ENCODE measurements around the gene CUX1.
"Not testable (repeated sequence)": the region's sequence is repeated elsewhere in the genome, so short reads cannot be mapped to it uniquely, and the experiment has no call there.

The CUX1 gene

GRCh38 chr7:101922631-101923601 is 105.5 kb downstream of the CUX1 start:
- no peak for DNase-seq

GRCh38 chr7:101923602-101923985 is 106.2 kb downstream of the CUX1 start:
- no peaks in the 10 kb centered on the region for H3K27me3 Mint-ChIP-seq
- no peak overlapping the region for H3K4me3 Mint-ChIP-seq
- H3K27ac Mint-ChIP-seq = peak overlapping the region; percentile 22

More at GRCh38 chr7:101922631-101923601, 105.5 kb downstream of the CUX1 start:
- Mint-ChIP-seq H3K9me3 (no peaks in the 10 kb centered on the region), H3K4me3 (no peak overlapping the region), H3K36me3 (ENCODE audit: low read depth) (peaks cover 26% of the 10 kb centered on the region), H3K27ac (no peak overlapping the region), H3K4me1 (ENCODE audit: low read depth) (peaks cover 17% of the 10 kb centered on the region), H3K27me3 (no peaks in the 10 kb centered on the region)

GRCh38 chr7:101924171-101924570 is 106.7 kb downstream of the CUX1 start:
- peaks cover 16% of the 10 kb centered on the region for H3K36me3 Mint-ChIP-seq (ENCODE audit: low read depth)
- no peaks in the 10 kb centered on the region for H3K9me3 Mint-ChIP-seq
- H3K27me3 Mint-ChIP-seq = no peaks in the 10 kb centered on the region
- H3K4me1 Mint-ChIP-seq (ENCODE audit: low read depth) = peaks cover 17% of the 10 kb centered on the region
- no peak for DNase-seq
- peak overlapping the region; percentile 22 for H3K27ac Mint-ChIP-seq
- no peak overlapping the region for H3K4me3 Mint-ChIP-seq

More at GRCh38 chr7:101923602-101923985, 106.2 kb downstream of the CUX1 start:
- no peak for DNase-seq
- Mint-ChIP-seq H3K36me3 (ENCODE audit: low read depth) (peaks cover 20% of the 10 kb centered on the region), H3K9me3 (no peaks in the 10 kb centered on the region), H3K4me1 (ENCODE audit: low read depth) (peaks cover 17% of the 10 kb centered on the region)

DNA sequence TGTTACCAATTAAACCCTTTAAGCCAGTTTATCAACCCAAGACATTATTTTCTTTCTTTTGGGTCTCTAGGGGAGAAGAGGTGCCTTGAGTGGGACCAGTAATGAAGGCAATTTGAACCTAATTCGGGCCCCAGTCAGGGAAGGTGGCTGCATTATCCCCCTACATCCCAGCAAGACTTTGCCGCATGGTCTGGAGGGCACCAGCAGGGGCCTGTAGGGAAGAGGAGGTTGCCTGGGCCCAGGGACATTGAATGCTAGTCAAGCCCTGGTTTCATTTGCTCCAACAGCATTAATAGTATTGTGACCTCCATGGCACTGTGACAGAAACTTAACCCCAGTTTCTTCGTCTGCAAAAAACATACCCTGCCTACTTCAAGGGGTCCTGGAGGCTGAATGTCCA is 108.8 kb downstream of the CUX1 start:
- Mint-ChIP-seq H3K27ac (no peak overlapping the region), H3K4me1 (ENCODE audit: low read depth) (peaks cover 17% of the 10 kb centered on the region), H3K9me3 (no peaks in the 10 kb centered on the region), H3K27me3 (no peaks in the 10 kb centered on the region), H3K36me3 (ENCODE audit: low read depth) (peaks cover 18% of the 10 kb centered on the region), H3K4me3 (no peak overlapping the region)
- DNase-seq = no peak

DNA sequence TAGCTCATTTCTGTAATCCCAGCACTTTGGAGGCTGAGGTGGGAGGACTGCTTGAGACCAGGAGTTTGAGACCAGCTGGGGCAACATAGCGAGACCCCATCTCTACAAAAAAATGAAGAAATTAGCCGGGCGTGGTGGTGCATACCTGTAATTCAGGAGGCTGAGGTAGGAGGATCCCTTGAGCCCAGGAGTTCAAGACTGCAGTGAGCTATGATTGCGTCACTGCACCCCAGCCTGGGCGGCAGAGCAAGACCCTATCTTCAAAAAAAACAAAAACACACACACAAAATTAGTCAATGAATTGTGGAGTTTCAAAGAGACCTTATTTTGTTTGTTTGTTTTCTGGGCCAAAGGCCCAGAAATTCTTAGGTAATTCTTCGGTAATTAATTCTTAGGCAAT is 110.0 kb downstream of the CUX1 start:
- no peak for DNase-seq
- Mint-ChIP-seq H3K27me3 (no peaks in the 10 kb centered on the region), H3K4me3 (no peak overlapping the region), H3K9me3 (no peaks in the 10 kb centered on the region), H3K36me3 (ENCODE audit: low read depth) (peaks cover 18% of the 10 kb centered on the region), H3K4me1 (ENCODE audit: low read depth) (peaks cover 17% of the 10 kb centered on the region), H3K27ac (no peak overlapping the region)

DNA sequence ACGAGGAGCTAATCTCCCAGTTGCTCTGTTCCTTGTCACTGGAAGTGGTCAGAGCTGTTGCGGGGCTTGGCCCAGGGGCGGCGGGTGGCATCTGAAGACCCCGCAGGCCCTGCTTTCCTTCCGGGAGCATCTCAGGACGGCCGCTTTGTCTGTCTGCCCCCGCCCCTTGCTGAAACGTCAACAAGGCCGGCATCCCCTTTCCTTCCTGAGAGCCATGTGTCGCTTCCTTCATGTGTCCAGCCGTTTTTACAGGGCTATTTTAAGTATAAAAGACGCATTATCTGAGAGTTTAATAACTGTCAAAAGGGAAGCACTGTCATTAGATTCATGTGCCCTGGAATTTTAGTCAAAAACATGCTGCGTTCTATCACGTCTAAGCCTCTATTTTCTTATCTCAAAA is 110.4 kb downstream of the CUX1 start:
- Mint-ChIP-seq H3K36me3 (ENCODE audit: low read depth) (peaks cover 18% of the 10 kb centered on the region), H3K4me1 (ENCODE audit: low read depth) (peaks cover 17% of the 10 kb centered on the region), H3K9me3 (no peaks in the 10 kb centered on the region), H3K4me3 (no peak overlapping the region), H3K27me3 (no peaks in the 10 kb centered on the region), H3K27ac (no peak overlapping the region)
- DNase-seq = no peak

GRCh38 chr7:101929256-101929655 is 111.8 kb downstream of the CUX1 start:
- Mint-ChIP-seq H3K4me1 (ENCODE audit: low read depth) (peaks cover 8% of the 10 kb centered on the region), H3K36me3 (ENCODE audit: low read depth) (peaks cover 12% of the 10 kb centered on the region), H3K9me3 (no peaks in the 10 kb centered on the region), H3K4me3 (no peak overlapping the region), H3K27ac (no peak overlapping the region), H3K27me3 (no peaks in the 10 kb centered on the region)
- DNase-seq = no peak

DNA sequence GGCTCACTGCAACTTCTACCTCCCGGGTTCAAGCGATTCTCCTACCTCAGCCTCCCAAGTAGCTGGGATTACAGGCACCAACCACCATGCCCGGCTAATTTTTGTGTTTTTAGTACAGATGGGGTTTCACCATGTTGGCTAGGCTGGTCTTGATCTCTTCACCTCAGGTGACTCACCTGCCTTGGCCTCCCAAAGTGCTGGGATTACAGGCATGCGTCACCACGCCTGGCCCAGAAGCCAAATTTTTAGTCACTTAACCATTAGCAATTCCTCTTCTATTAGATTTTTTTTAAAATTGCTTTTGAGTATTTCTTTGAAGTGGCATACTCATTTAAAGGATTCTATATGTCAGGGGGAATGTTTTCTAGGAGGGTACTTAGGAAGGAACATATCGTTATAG is 112.5 kb downstream of the CUX1 start:
- H3K9me3 Mint-ChIP-seq; DNase-seq; H3K27me3 Mint-ChIP-seq; H3K4me3 Mint-ChIP-seq; H3K4me1 Mint-ChIP-seq (ENCODE audit: low read depth); H3K27ac Mint-ChIP-seq: not testable (repeated sequence)
- H3K36me3 Mint-ChIP-seq (ENCODE audit: low read depth) = peaks cover 11% of the 10 kb centered on the region

DNA sequence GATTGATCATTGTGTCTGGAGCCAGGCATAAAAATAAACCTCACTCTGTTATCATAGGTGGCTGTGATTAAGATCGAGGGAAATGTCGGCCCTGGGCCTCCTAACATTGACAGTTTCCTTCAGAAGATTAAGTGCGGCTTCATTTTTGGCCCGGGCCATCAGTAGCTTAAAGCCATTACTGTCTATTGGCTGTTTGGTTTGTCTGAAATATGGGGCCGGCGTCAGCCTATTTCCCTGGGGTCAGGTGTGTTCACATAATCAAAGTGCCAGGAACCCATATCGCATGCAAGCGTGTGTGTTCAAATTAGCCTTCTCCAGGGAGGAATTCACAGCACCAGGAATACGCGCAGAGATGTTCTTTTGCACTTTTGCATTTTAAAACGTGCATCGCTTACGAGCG is 114.7 kb downstream of the CUX1 start:
- Mint-ChIP-seq H3K4me3 (no peak overlapping the region), H3K36me3 (ENCODE audit: low read depth) (peaks cover 12% of the 10 kb centered on the region), H3K9me3 (no peaks in the 10 kb centered on the region), H3K27ac (no peak overlapping the region), H3K4me1 (ENCODE audit: low read depth) (peaks cover 13% of the 10 kb centered on the region), H3K27me3 (no peaks in the 10 kb centered on the region)
- DNase-seq = no peak

DNA sequence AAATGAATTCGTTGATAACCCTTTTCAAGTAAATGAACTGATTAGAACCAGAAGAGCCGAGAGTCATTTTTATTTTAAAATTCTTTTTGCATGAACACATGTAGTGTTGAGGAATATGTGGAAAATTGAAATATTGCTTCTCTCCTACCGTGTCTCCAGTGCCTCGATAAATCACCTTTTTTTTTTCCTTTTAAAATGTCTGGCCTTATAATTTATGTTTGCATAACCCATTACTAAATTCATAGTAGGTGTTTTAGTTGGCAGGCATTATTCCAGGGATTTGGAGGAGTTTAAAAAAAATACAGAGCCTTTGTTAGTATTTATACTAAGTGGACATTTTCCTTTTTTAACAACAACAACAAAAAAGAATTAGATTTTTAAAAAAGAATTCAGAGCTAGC is 115.6 kb downstream of the CUX1 start:
- no peak for DNase-seq
- Mint-ChIP-seq H3K9me3 (no peaks in the 10 kb centered on the region), H3K4me3 (no peak overlapping the region), H3K4me1 (ENCODE audit: low read depth) (peaks cover 13% of the 10 kb centered on the region), H3K36me3 (ENCODE audit: low read depth) (peaks cover 14% of the 10 kb centered on the region), H3K27me3 (no peaks in the 10 kb centered on the region), H3K27ac (no peak overlapping the region)

- no peak for DNase-seq
- no peaks in the 10 kb centered on the region for H3K9me3 Mint-ChIP-seq
These were observed 116.3 kb downstream of the CUX1 start for GRCh38 chr7:101933688-101934121.

DNA sequence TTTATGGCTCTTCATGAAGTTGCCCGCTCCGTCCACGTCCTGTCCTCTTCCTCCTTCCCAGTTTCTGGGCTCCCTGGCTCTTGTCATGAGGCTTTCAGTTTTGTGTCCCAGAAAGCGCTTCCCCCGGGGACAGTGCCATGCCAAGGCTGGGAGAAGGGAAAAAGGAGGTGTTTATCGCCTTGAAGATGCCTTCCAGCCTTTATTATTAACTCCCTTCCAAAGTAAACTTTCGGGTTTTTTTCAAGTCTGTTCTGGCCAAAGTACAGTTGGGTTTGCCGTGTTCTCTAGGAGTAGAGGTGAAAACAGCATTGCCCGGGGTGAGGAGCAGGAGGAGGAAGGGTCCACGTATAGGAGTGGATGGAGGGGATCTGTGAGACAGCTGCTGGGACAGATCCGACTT is 117.2 kb downstream of the CUX1 start:
- Mint-ChIP-seq H3K36me3 (ENCODE audit: low read depth) (peaks cover 13% of the 10 kb centered on the region), H3K27ac (no peak overlapping the region), H3K9me3 (no peaks in the 10 kb centered on the region), H3K4me3 (no peak overlapping the region), H3K27me3 (no peaks in the 10 kb centered on the region), H3K4me1 (ENCODE audit: low read depth) (peaks cover 14% of the 10 kb centered on the region)
- no peak for DNase-seq

More at GRCh38 chr7:101933688-101934121, 116.3 kb downstream of the CUX1 start:
- Mint-ChIP-seq H3K4me1 (ENCODE audit: low read depth) (peaks cover 13% of the 10 kb centered on the region), H3K27me3 (no peaks in the 10 kb centered on the region), H3K27ac (no peak overlapping the region), H3K4me3 (no peak overlapping the region), H3K36me3 (ENCODE audit: low read depth) (peaks cover 16% of the 10 kb centered on the region)

- H3K9me3 Mint-ChIP-seq = no peaks in the 10 kb centered on the region
- no peak overlapping the region for H3K4me3 Mint-ChIP-seq
- peaks cover 14% of the 10 kb centered on the region for H3K4me1 Mint-ChIP-seq (ENCODE audit: low read depth)
- no peak for DNase-seq
- H3K27me3 Mint-ChIP-seq = no peaks in the 10 kb centered on the region
- H3K36me3 Mint-ChIP-seq (ENCODE audit: low read depth) = peaks cover 7% of the 10 kb centered on the region
- no peak overlapping the region for H3K27ac Mint-ChIP-seq
These were observed 118.2 kb downstream of the CUX1 start for GRCh38 chr7:101935521-101936141.

DNA sequence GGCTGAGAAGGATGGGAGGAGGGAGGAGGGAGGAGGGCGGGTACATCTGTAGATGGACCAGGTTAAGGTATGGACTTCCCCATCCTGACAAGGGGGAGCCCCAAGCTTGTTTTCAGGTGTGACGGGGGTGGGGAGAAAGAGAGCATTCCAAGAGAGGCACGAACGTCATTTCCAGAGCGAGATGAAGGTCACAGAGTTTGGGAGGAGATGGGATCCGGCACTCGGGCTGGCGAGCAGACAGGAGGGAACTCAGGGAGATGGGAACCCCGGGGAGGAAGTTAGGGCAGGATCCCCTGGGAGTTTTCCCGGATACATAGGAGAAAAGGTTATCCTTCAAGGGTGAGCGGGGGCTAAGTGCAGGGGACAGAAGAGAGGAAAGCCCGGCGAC is 118.8 kb downstream of the CUX1 start:
- Mint-ChIP-seq H3K27me3 (no peaks in the 10 kb centered on the region), H3K36me3 (ENCODE audit: low read depth) (peaks cover 7% of the 10 kb centered on the region), H3K27ac (no peak overlapping the region), H3K4me1 (ENCODE audit: low read depth) (peaks cover 14% of the 10 kb centered on the region), H3K9me3 (no peaks in the 10 kb centered on the region), H3K4me3 (no peak overlapping the region)
- DNase-seq = no peak

GRCh38 chr7:101936611-101937231 is 119.3 kb downstream of the CUX1 start:
- Mint-ChIP-seq H3K4me1 (ENCODE audit: low read depth) (peaks cover 18% of the 10 kb centered on the region), H3K27me3 (no peaks in the 10 kb centered on the region), H3K36me3 (ENCODE audit: low read depth) (peaks cover 7% of the 10 kb centered on the region), H3K4me3 (no peak overlapping the region), H3K9me3 (no peaks in the 10 kb centered on the region), H3K27ac (no peak overlapping the region)
- no peak for DNase-seq
